Measurements from ENCODE around the gene GALNT15. TPM values are rescaled to one million over a fixed set of nuclear protein-coding genes. Genes with fewer than 3 reads are reported as not detected.

The GALNT15 gene
- total RNA-seq, 2 experiments from 2014 or later, result not detected

DNA sequence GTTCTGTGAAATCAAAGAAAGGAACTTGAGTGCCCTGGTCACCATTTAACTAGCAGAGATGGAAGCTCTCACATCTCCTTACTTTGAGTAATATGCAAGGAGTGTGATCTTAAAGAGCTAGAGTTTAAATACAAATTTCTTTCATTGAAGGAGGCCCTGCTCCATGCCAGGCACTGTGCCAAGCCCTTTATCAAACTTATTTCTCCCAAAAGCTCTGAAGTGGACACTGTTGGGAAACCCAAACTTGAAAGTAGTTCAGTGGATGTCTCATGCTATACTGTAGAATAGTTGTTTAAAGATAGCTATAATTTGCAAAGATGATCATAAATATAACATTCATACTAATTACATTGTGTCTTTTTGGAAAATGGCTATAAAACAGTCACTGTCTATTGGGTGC, 17.1 kb downstream of the GALNT15 start:
- H3K36me3 Mint-ChIP-seq (ENCODE audit: low read depth), result no peaks in the 10 kb centered on the region
- ChIA-PET POLR2A (no interaction called here), CTCF (interaction anchor here (1.3 to 1.5 kb wide), 3 partner anchors 10 to 142 kb away, joined by 4 to 5 read pairs (median 5); no protein-coding TSS in a partner anchor)
- intact Hi-C loops (cut with micrococcal nuclease), result no loop called here
- no peak overlapping the region for H3K27ac Mint-ChIP-seq
- no peak for DNase-seq
- H3K4me1 Mint-ChIP-seq (ENCODE audit: low read depth), result no peaks in the 10 kb centered on the region
- no peaks in the 10 kb centered on the region for H3K9me3 Mint-ChIP-seq
- TF ChIP-seq, protein P1, sequence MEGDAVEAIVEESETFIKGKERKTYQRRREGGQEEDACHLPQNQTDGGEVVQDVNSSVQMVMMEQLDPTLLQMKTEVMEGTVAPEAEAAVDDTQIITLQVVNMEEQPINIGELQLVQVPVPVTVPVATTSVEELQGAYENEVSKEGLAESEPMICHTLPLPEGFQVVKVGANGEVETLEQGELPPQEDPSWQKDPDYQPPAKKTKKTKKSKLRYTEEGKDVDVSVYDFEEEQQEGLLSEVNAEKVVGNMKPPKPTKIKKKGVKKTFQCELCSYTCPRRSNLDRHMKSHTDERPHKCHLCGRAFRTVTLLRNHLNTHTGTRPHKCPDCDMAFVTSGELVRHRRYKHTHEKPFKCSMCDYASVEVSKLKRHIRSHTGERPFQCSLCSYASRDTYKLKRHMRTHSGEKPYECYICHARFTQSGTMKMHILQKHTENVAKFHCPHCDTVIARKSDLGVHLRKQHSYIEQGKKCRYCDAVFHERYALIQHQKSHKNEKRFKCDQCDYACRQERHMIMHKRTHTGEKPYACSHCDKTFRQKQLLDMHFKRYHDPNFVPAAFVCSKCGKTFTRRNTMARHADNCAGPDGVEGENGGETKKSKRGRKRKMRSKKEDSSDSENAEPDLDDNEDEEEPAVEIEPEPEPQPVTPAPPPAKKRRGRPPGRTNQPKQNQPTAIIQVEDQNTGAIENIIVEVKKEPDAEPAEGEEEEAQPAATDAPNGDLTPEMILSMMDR (IDR thresholded peaks at IDR 0.05), result no peak
- H3K27me3 Mint-ChIP-seq, result peaks cover 4% of the 10 kb centered on the region
- no peak overlapping the region for H3K4me3 Mint-ChIP-seq
- ATAC-seq, result no peak

GRCh38 chr3:16192176-16192811, 17.8 kb downstream of the GALNT15 start:
- H3K36me3 Mint-ChIP-seq (ENCODE audit: low read depth), result no peaks in the 10 kb centered on the region
- DNase-seq (no peak), ATAC-seq (no peak)
- H3K9me3 Mint-ChIP-seq, result no peaks in the 10 kb centered on the region
- TF ChIP-seq, protein P1 (IDR thresholded peaks at IDR 0.05), result no peak
- POLR2A ChIA-PET, result no interaction called here
- CTCF ChIA-PET, result interaction anchor here (1.3 to 1.5 kb wide), 3 partner anchors 11 to 143 kb away, joined by 4 to 5 read pairs (median 5); no protein-coding TSS in a partner anchor
- H3K4me3 Mint-ChIP-seq, result no peak overlapping the region
- no peak overlapping the region for H3K27ac Mint-ChIP-seq
- H3K4me1 Mint-ChIP-seq (ENCODE audit: low read depth), result no peaks in the 10 kb centered on the region
- H3K27me3 Mint-ChIP-seq, result peaks cover 4% of the 10 kb centered on the region
- intact Hi-C loops (cut with micrococcal nuclease), result no loop called here

DNA sequence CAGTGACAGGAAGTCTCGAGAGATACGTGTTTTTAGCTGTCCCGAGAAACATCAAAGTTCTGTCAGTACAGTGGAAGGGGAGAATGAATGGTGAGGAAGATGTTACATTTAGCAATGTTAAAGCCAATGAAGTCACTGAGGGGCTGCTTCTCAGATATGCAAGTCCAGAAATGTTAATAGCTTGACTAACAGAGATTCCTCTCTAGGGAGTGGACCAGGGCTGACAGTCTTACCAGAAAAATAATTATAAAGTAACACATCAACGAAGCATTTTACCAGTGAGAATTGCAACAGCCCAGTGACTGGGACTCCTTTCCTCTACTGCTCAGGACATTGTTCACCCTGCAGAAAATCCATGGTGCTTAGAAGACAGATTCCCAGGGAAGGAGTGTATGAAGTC, 23.9 kb downstream of the GALNT15 start:
- H3K9me3 Mint-ChIP-seq, result no peaks in the 10 kb centered on the region
- CTCF ChIA-PET, result interaction anchor here (1.4 kb wide), 1 partner anchor 20 kb away, joined by 7 read pairs; no protein-coding TSS in a partner anchor
- peaks cover 2% of the 10 kb centered on the region for H3K4me1 Mint-ChIP-seq (ENCODE audit: low read depth)
- TF ChIP-seq, protein P1 (IDR thresholded peaks at IDR 0.05), result no peak
- ATAC-seq, result no peak
- POLR2A ChIA-PET, result no interaction called here
- no peak overlapping the region for H3K27ac Mint-ChIP-seq
- peaks cover 7% of the 10 kb centered on the region for H3K27me3 Mint-ChIP-seq
- H3K36me3 Mint-ChIP-seq (ENCODE audit: low read depth), result no peaks in the 10 kb centered on the region
- intact Hi-C loops (cut with micrococcal nuclease), result no loop called here
- H3K4me3 Mint-ChIP-seq, result no peak overlapping the region
- no peak for DNase-seq

GRCh38 chr3:16199769-16200168, 25.3 kb downstream of the GALNT15 start:
- DNase-seq (no peak), ATAC-seq (no peak)
- Mint-ChIP-seq H3K27ac (no peak overlapping the region), H3K4me1 (ENCODE audit: low read depth) (peaks cover 4% of the 10 kb centered on the region), H3K9me3 (no peaks in the 10 kb centered on the region), H3K4me3 (no peak overlapping the region), H3K36me3 (ENCODE audit: low read depth) (no peaks in the 10 kb centered on the region), H3K27me3 (peaks cover 11% of the 10 kb centered on the region)
- CTCF ChIA-PET, result no interaction called here
- TF ChIP-seq, protein P1 (IDR thresholded peaks at IDR 0.05), result no peak
- intact Hi-C loops (cut with micrococcal nuclease), result no loop called here
- POLR2A ChIA-PET, result no interaction called here

- H3K4me3 Mint-ChIP-seq, result no peak overlapping the region
- no peaks in the 10 kb centered on the region for H3K36me3 Mint-ChIP-seq (ENCODE audit: low read depth)
- TF ChIP-seq, protein P1 (IDR thresholded peaks at IDR 0.05), result no peak
- intact Hi-C loops (cut with micrococcal nuclease), result no loop called here
- H3K27ac Mint-ChIP-seq, result no peak overlapping the region
- POLR2A ChIA-PET, result no interaction called here
- no peak for ATAC-seq
- DNase-seq, result peak; percentile 12
- H3K9me3 Mint-ChIP-seq, result no peaks in the 10 kb centered on the region
- peaks cover 6% of the 10 kb centered on the region for H3K4me1 Mint-ChIP-seq (ENCODE audit: low read depth)
- CTCF ChIA-PET, result no interaction called here
- H3K27me3 Mint-ChIP-seq, result peaks cover 11% of the 10 kb centered on the region
Observed at GRCh38 chr3:16200411-16200810, 25.9 kb downstream of the GALNT15 start.
